Endodermal cell (in vitro differentiated cells): ENCODE measurements around the gene TES. TPM values are rescaled to one million over a fixed set of nuclear protein-coding genes. Genes with fewer than 3 reads are reported as not detected.
"Not testable (repeated sequence)": the region's sequence is repeated elsewhere in the genome, so short reads cannot be mapped to it uniquely, and the experiment has no call there.

Experiments used
- DNase-seq: peaks from one replicate; pipeline ENCODE4 v3.0.0-alpha.2; 2017
- H3K27ac ChIP-seq: 2 replicates; pipeline ENCODE4 v1.5.1; 2013; ENCODE audit warnings: mild to moderate bottlenecking, low read depth, low read length, moderate library complexity
- H3K27me3 ChIP-seq: 2 replicates; pipeline ENCODE4 v1.6.1; 2013; ENCODE audit warnings: mild to moderate bottlenecking, low read length, moderate library complexity; ENCODE audit not compliant: insufficient read depth, control insufficient read depth, poor library complexity, severe bottlenecking
- H3K36me3 ChIP-seq: 2 replicates; pipeline ENCODE4 v1.7.0; 2013; ENCODE audit warnings: mild to moderate bottlenecking, low read length, moderate library complexity; ENCODE audit not compliant: control insufficient read depth, insufficient read depth
- H3K4me1 ChIP-seq: one replicate; pipeline ENCODE4 v1.7.0; 2013; ENCODE audit warnings: low read length; ENCODE audit not compliant: control insufficient read depth, insufficient read depth
- H3K4me3 ChIP-seq: 2 replicates; pipeline ENCODE4 v1.5.1; 2013; ENCODE audit warnings: mild to moderate bottlenecking, low read length, moderate library complexity
- H3K9ac ChIP-seq: 2 replicates; pipeline ENCODE4 v1.6.1; 2013; ENCODE audit warnings: mild to moderate bottlenecking, low read length, moderate library complexity; ENCODE audit not compliant: poor library complexity, severe bottlenecking; ENCODE audit errors: extremely low read depth
- H3K9me3 ChIP-seq: 2 replicates; pipeline ENCODE4 v1.6.1; 2013; ENCODE audit warnings: mild to moderate bottlenecking, low read length, moderate library complexity; ENCODE audit not compliant: control insufficient read depth
- H3K27ac Mint-ChIP-seq: 2 replicates; pipeline ENCODE4 v1.8.0; 2020; ENCODE audit warnings: mixed read lengths
- H3K27me3 Mint-ChIP-seq: 2 replicates; pipeline ENCODE4 v1.8.0; 2021; ENCODE audit warnings: mild to moderate bottlenecking, mixed read lengths; ENCODE audit not compliant: insufficient read depth
- H3K36me3 Mint-ChIP-seq: 2 replicates; pipeline ENCODE4 v1.8.0; 2020; ENCODE audit warnings: low read depth, mixed read lengths
- H3K4me1 Mint-ChIP-seq: 2 replicates; pipeline ENCODE4 v1.8.0; 2020; ENCODE audit warnings: mixed read lengths
- H3K4me3 Mint-ChIP-seq: 2 replicates; pipeline ENCODE4 v1.8.0; 2020; ENCODE audit warnings: mild to moderate bottlenecking, moderate library complexity, mixed read lengths
- H3K9me3 Mint-ChIP-seq: 2 replicates; pipeline ENCODE4 v1.8.0; 2020; ENCODE audit warnings: mild to moderate bottlenecking, mixed read lengths
- CTCF ChIP-seq: fragments of 200-600 bp; sonication (generic); conservative IDR thresholded peaks from 2 replicates; pipeline ENCODE4 v1.5.0; 2021; ENCODE audit warnings: antibody characterized with exemption, mild to moderate bottlenecking
- WGBS, 2 experiments: methylation state at CpG; one replicate each; pipeline versions ENCODE4 v1.1.5 to v1.1.7; 2013; ENCODE audit warnings: missing lambda C conversion rate in 2 of 2, mixed read lengths in 1 of 2; ENCODE audit not compliant: insufficient coverage in 1 of 2, insufficient read length in 1 of 2; 5-methylcytosine and 5-hydroxymethylcytosine counted together
- total RNA-seq, 2 donors: library from RNA; stranded (reverse); fragmentation: NEBNext Ultra II Directional in 1 of 2; extraction: Animal tissue kit (Norgen Biotek cat#: 25700) in 1 of 2; gene quantifications; 2 replicates in 1 of 2; 3 replicates in 1 of 2; pipeline ENCODE4 v1.2.1, GENCODE V29; 2021

Gene TES
- total RNA-seq, 2 donors from 2014 or later = 23.1 to 31.0 TPM

GRCh38 chr7:116173051-116174028, 37.0 kb upstream of the TES start:
- DNase-seq = no peak
- 67 to 73% methylated on average over 6 to 8 of the region's 8 CpGs for WGBS, 2 experiments

GRCh38 chr7:116175095-116175494, 35.2 kb upstream of the TES start:
- peaks cover 39% of the 10 kb centered on the region for H3K27me3 Mint-ChIP-seq
- peaks cover 23% of the 10 kb centered on the region for H3K27me3 ChIP-seq
- not testable (repeated sequence) for DNase-seq, H3K27ac Mint-ChIP-seq, H3K36me3 Mint-ChIP-seq, H3K9ac ChIP-seq, H3K4me1 Mint-ChIP-seq, H3K4me3 ChIP-seq, H3K36me3 ChIP-seq, H3K4me3 Mint-ChIP-seq, H3K27ac ChIP-seq, H3K4me1 ChIP-seq
- peaks cover 18% of the 10 kb centered on the region for H3K9me3 Mint-ChIP-seq
- H3K9me3 ChIP-seq = peaks cover 15% of the 10 kb centered on the region
- WGBS, 2 experiments = 83 to 89% methylated on average over 1 to 3 of the region's 3 CpGs

More at GRCh38 chr7:116173051-116174028, 37.0 kb upstream of the TES start:
- peaks cover 39% of the 10 kb centered on the region for H3K27me3 Mint-ChIP-seq
- Histone ChIP-seq H3K9me3 (peaks cover 15% of the 10 kb centered on the region), H3K9ac (no peak overlapping the region), H3K36me3 (no peaks in the 10 kb centered on the region), H3K4me1 (no peaks in the 10 kb centered on the region), H3K4me3 (no peak overlapping the region), H3K27ac (no peak overlapping the region), H3K27me3 (peaks cover 23% of the 10 kb centered on the region)
- no peaks in the 10 kb centered on the region for H3K36me3 Mint-ChIP-seq
- TF ChIP-seq CTCF = peak; percentile 78
- peaks cover 13% of the 10 kb centered on the region for H3K4me1 Mint-ChIP-seq
- H3K27ac Mint-ChIP-seq = no peak overlapping the region
- peaks cover 18% of the 10 kb centered on the region for H3K9me3 Mint-ChIP-seq
- H3K4me3 Mint-ChIP-seq = no peak overlapping the region

- Mint-ChIP-seq H3K4me3 (no peak overlapping the region), H3K4me1 (peaks cover 6% of the 10 kb centered on the region), H3K27ac (no peak overlapping the region), H3K9me3 (peaks cover 19% of the 10 kb centered on the region), H3K27me3 (peaks cover 31% of the 10 kb centered on the region), H3K36me3 (no peaks in the 10 kb centered on the region)
- no peak for TF ChIP-seq CTCF
- no peaks in the 10 kb centered on the region for H3K36me3 ChIP-seq
- no peak overlapping the region for H3K4me3 ChIP-seq
- no peak overlapping the region for H3K27ac ChIP-seq
- WGBS, 2 experiments = 85 to 92% methylated on average over 2 of the region's 2 CpGs
- peaks cover 16% of the 10 kb centered on the region for H3K27me3 ChIP-seq
- H3K4me1 ChIP-seq = no peaks in the 10 kb centered on the region
- no peak overlapping the region for H3K9ac ChIP-seq
- peaks cover 15% of the 10 kb centered on the region for H3K9me3 ChIP-seq
- DNase-seq = no peak
Measured at GRCh38 chr7:116176226-116176625, 34.1 kb upstream of the TES start.
